Ectodermal cell (in vitro differentiated cells): ENCODE measurements around the gene UBE2L6.

Experiments used
- H3K27ac ChIP-seq: 2 replicates; pipeline ENCODE4 v1.7.0; 2013; ENCODE audit warnings: mild to moderate bottlenecking, low read depth, low read length; ENCODE audit not compliant: insufficient read depth, poor library complexity, severe bottlenecking
- H3K27me3 ChIP-seq: 2 replicates; pipeline ENCODE4 v1.7.0; 2013; ENCODE audit warnings: mild to moderate bottlenecking, low read length; ENCODE audit not compliant: insufficient read depth, control insufficient read depth, poor library complexity, severe bottlenecking
- H3K36me3 ChIP-seq: one replicate; pipeline ENCODE4 v1.7.0; 2013; ENCODE audit warnings: low read length; ENCODE audit not compliant: control insufficient read depth, insufficient read depth
- H3K4me1 ChIP-seq: one replicate; pipeline ENCODE4 v1.7.0; 2013; ENCODE audit warnings: low read length; ENCODE audit not compliant: control insufficient read depth, insufficient read depth
- H3K4me3 ChIP-seq: 2 replicates; pipeline ENCODE4 v1.7.0; 2013; ENCODE audit warnings: low read depth, low read length, control low read depth; ENCODE audit not compliant: insufficient read depth
- H3K9me3 ChIP-seq: 2 replicates; pipeline ENCODE4 v1.7.0; 2013; ENCODE audit warnings: mild to moderate bottlenecking, low read length, moderate library complexity; ENCODE audit not compliant: control insufficient read depth
- WGBS, 2 experiments: methylation state at CpG; one replicate each; pipeline ENCODE4 v1.1.7; 2013; ENCODE audit warnings: missing lambda C conversion rate in 2 of 2; 5-methylcytosine and 5-hydroxymethylcytosine counted together

UBE2L6 gene

GRCh38 chr11:57502376-57502775, 65.1 kb downstream of the UBE2L6 start:
- Histone ChIP-seq H3K36me3 (no peaks in the 10 kb centered on the region), H3K9me3 (no peaks in the 10 kb centered on the region), H3K4me3 (no peak overlapping the region), H3K27ac (no peak overlapping the region), H3K4me1 (peaks cover 5% of the 10 kb centered on the region), H3K27me3 (peaks cover 26% of the 10 kb centered on the region)
- 88 to 94% methylated on average over 3 of the region's 3 CpGs for WGBS, 2 experiments

- 91 to 94% methylated on average over 4 of the region's 4 CpGs for WGBS, 2 experiments
- Histone ChIP-seq H3K27ac (no peak overlapping the region), H3K4me3 (no peak overlapping the region), H3K9me3 (no peaks in the 10 kb centered on the region), H3K4me1 (peaks cover 5% of the 10 kb centered on the region), H3K36me3 (no peaks in the 10 kb centered on the region), H3K27me3 (peaks cover 26% of the 10 kb centered on the region)
Observed at GRCh38 chr11:57501953-57502352, 65.5 kb downstream of the UBE2L6 start.
